GM21526 (cell line): ENCODE results near the gene TENM3.
"Not testable (repeated sequence)": the region's sequence is repeated elsewhere in the genome, so short reads cannot be mapped to it uniquely, and the experiment has no call there.

Experiments used
- ATAC-seq: cut with Tn5 transposase; IDR thresholded peaks from one replicate; pipeline ENCODE4 v1.9.1; 2021; ENCODE audit warnings: moderate library complexity; ENCODE audit not compliant: unreplicated experiment, low FRiP score

The TENM3 gene

GRCh38 chr4:182384631-182385091, 141.5 kb downstream of the TENM3 start:
- no peak for ATAC-seq

- ATAC-seq, result peak; percentile 76
Observed at GRCh38 chr4:182385897-182386296, 142.7 kb downstream of the TENM3 start.

- ATAC-seq, result not testable (repeated sequence)
Observed at GRCh38 chr4:182386576-182386975, 143.4 kb downstream of the TENM3 start.

GRCh38 chr4:182391111-182391684, 148.0 kb downstream of the TENM3 start:
- no peak for ATAC-seq

- no peak for ATAC-seq
Observed at GRCh38 chr4:182394181-182394580, 151.0 kb downstream of the TENM3 start.

GRCh38 chr4:182400081-182400480, 156.9 kb downstream of the TENM3 start:
- no peak for ATAC-seq

- ATAC-seq, result no peak
Observed at GRCh38 chr4:182400790-182401189, 157.6 kb downstream of the TENM3 start.

GRCh38 chr4:182404376-182404775, 161.2 kb downstream of the TENM3 start:
- no peak for ATAC-seq

GRCh38 chr4:182405087-182405486, 161.9 kb downstream of the TENM3 start:
- ATAC-seq, result no peak

GRCh38 chr4:182409271-182409670, 166.1 kb downstream of the TENM3 start:
- ATAC-seq, result no peak

- no peak for ATAC-seq
Observed at GRCh38 chr4:182411391-182411790, 168.2 kb downstream of the TENM3 start.

GRCh38 chr4:182413550-182413949, 170.3 kb downstream of the TENM3 start:
- no peak for ATAC-seq

- ATAC-seq, result no peak
Observed at GRCh38 chr4:182415116-182415515, 171.9 kb downstream of the TENM3 start.

GRCh38 chr4:182416067-182416466, 172.9 kb downstream of the TENM3 start:
- no peak for ATAC-seq

GRCh38 chr4:182418054-182418734, 175.0 kb downstream of the TENM3 start:
- ATAC-seq, result peak; percentile 85

- no peak for ATAC-seq
Observed at GRCh38 chr4:182420189-182420588, 177.0 kb downstream of the TENM3 start.

GRCh38 chr4:182421753-182422152, 178.6 kb downstream of the TENM3 start:
- ATAC-seq, result no peak

GRCh38 chr4:182425302-182425701, 182.1 kb downstream of the TENM3 start:
- no peak for ATAC-seq

- ATAC-seq, result no peak
Observed at GRCh38 chr4:182426901-182427300, 183.7 kb downstream of the TENM3 start.

GRCh38 chr4:182427554-182427953, 184.4 kb downstream of the TENM3 start:
- ATAC-seq, result no peak

GRCh38 chr4:182429896-182430295, 186.7 kb downstream of the TENM3 start:
- ATAC-seq, result no peak

GRCh38 chr4:182432819-182433218, 189.6 kb downstream of the TENM3 start:
- no peak for ATAC-seq
